ENCODE data around the gene SHCBP1L. TPM values are rescaled to one million over a fixed set of nuclear protein-coding genes. Genes with fewer than 3 reads are reported as not detected.

SHCBP1L gene
- total and polyA plus RNA-seq, 10 donors = not detected

DNA sequence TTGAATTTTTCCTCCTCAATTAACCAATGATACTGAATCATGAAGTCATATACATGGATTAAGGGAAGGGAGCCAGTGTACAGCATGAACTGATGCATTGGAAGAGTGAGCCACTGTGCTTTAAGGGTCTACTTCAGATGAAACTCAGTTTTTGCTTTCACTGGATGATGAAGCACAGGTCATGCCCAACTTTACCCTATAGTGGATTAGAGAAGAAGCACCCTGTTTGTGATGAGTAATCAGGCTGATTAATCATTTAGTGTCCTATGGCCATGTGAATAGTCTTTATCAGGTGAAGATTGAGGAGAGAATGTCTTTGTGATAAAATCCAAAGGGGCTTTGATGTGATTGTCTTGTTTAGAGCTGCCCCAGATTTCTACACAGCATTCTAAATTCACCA, 45.5 kb upstream of the SHCBP1L start:
- intact Hi-C loops (cut with DNase I; ENCODE audit: low total_unique reads) = no loop called here
- H3K9me3 ChIP-seq = no peaks in the 10 kb centered on the region
- H3K36me3 ChIP-seq = no peaks in the 10 kb centered on the region
- H3K4me3 ChIP-seq = no peak overlapping the region
- peaks cover 0 to 6% (median 0%) of the 10 kb centered on the region in 6 donors for H3K4me1 ChIP-seq
- no peak for TF ChIP-seq POLR2AphosphoS5 (IDR thresholded peaks at IDR 0.05)
- no peak for TF ChIP-seq POLR2A (IDR thresholded peaks at IDR 0.05)
- TF ChIP-seq, protein P1, sequence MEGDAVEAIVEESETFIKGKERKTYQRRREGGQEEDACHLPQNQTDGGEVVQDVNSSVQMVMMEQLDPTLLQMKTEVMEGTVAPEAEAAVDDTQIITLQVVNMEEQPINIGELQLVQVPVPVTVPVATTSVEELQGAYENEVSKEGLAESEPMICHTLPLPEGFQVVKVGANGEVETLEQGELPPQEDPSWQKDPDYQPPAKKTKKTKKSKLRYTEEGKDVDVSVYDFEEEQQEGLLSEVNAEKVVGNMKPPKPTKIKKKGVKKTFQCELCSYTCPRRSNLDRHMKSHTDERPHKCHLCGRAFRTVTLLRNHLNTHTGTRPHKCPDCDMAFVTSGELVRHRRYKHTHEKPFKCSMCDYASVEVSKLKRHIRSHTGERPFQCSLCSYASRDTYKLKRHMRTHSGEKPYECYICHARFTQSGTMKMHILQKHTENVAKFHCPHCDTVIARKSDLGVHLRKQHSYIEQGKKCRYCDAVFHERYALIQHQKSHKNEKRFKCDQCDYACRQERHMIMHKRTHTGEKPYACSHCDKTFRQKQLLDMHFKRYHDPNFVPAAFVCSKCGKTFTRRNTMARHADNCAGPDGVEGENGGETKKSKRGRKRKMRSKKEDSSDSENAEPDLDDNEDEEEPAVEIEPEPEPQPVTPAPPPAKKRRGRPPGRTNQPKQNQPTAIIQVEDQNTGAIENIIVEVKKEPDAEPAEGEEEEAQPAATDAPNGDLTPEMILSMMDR (IDR thresholded peaks at IDR 0.05 in 8 of 11, conservative IDR thresholded peaks at IDR 0.05 in 3 of 11) = no peak
- no peak overlapping the region for H3K27ac ChIP-seq
- no peaks in the 10 kb centered on the region for H3K27me3 ChIP-seq (replicated peaks in 1 of 7)
- DNase-seq = no peak

DNA sequence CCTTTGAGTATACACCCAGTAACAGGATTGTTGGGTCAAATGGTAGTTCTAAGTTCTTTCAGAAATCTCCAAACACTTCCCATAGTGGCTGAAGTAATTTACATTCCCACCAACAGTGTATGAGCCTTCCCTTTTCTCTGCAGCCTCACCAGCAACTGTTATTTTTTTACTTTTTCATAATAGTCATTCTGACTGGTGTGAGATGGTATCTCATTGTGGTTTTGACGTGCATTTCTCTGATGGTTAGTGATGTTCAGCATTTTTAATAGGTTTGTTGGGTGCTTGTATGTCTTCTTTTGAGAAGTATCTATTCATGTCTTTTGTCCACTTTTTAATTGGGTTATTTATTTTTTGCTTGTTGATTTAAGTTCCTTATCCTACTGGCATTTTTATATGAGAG, 43.9 kb upstream of the SHCBP1L start:
- Histone ChIP-seq H3K9me3 (no peaks in the 10 kb centered on the region), H3K4me3 (no peak overlapping the region), H3K27me3 (replicated peaks in 1 of 7) (no peaks in the 10 kb centered on the region), H3K36me3 (no peaks in the 10 kb centered on the region), H3K4me1 (no peaks in the 10 kb centered on the region), H3K27ac (no peak overlapping the region)
- TF ChIP-seq POLR2A (IDR thresholded peaks at IDR 0.05) (no peak), POLR2AphosphoS5 (IDR thresholded peaks at IDR 0.05) (no peak)
- TF ChIP-seq, protein P1 (IDR thresholded peaks at IDR 0.05 in 8 of 11, conservative IDR thresholded peaks at IDR 0.05 in 3 of 11) = no peak
- WGBS, 5 donors = 23 to 52% (median 41%) methylated on average over 1 of the region's 1 CpG
- no peak for DNase-seq
- intact Hi-C loops (cut with DNase I; ENCODE audit: low total_unique reads) = no loop called here

DNA sequence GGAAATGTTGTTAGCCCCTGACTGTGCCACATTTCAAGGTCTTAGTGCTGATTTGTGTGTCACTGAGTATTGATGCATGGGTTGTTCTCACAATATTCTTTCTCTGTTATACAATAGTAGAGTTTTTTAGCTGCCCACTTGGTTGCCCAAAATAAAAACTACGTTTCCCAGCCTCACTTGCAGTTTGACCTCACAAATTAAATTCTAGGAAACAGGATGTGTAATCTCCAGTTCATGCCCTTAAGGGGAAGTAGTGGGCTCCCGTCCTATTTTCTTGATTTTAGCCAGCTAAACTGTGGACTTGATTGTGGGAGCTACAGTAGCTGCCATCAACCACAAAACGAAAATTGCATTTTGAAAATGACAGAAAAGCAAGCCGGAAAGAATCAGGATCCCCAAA, 42.9 kb upstream of the SHCBP1L start:
- Histone ChIP-seq H3K27ac (no peak overlapping the region), H3K27me3 (replicated peaks in 1 of 7) (peaks cover 0 to 1% (median 0%) of the 10 kb centered on the region in 7 donors), H3K36me3 (no peaks in the 10 kb centered on the region), H3K9me3 (no peaks in the 10 kb centered on the region), H3K4me1 (no peaks in the 10 kb centered on the region), H3K4me3 (no peak overlapping the region)
- 38 to 57% (median 44%) methylated on average over 4 of the region's 4 CpGs for WGBS, 5 donors
- intact Hi-C loops (cut with DNase I; ENCODE audit: low total_unique reads) = no loop called here
- DNase-seq = no peak
- TF ChIP-seq POLR2AphosphoS5 (IDR thresholded peaks at IDR 0.05) = no peak
- TF ChIP-seq, protein P1 (IDR thresholded peaks at IDR 0.05 in 8 of 11, conservative IDR thresholded peaks at IDR 0.05 in 3 of 11) = no peak
- no peak for TF ChIP-seq POLR2A (IDR thresholded peaks at IDR 0.05)

DNA sequence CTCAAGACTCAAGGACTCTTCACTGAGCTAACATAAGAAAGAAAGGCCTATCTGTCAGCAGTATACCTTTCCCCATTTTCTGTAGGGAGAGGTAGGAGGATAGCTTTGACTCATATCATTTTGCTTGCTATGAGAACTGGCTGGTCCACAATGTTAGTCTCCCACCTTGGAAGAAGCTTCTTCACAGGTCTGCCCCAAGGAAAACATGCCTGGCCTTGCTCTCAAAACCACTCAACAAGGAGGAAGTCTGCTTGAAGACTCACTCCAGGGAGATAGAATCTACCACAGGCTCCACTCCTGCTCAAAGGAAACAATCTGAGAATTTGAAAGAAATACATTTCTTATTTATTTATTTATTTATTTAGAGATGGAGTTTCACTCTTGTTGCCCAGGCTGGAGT, 40.8 kb upstream of the SHCBP1L start:
- no peaks in the 10 kb centered on the region for H3K9me3 ChIP-seq
- H3K27me3 ChIP-seq (replicated peaks in 1 of 7) = peaks cover 0 to 14% (median 0%) of the 10 kb centered on the region in 7 donors
- H3K4me3 ChIP-seq = no peak overlapping the region
- no peak for DNase-seq
- intact Hi-C loops (cut with DNase I; ENCODE audit: low total_unique reads) = no loop called here
- TF ChIP-seq POLR2A (IDR thresholded peaks at IDR 0.05) (no peak), POLR2AphosphoS5 (IDR thresholded peaks at IDR 0.05) (no peak)
- TF ChIP-seq, protein P1 (IDR thresholded peaks at IDR 0.05 in 8 of 11, conservative IDR thresholded peaks at IDR 0.05 in 3 of 11) = no peak
- no peaks in the 10 kb centered on the region for H3K4me1 ChIP-seq
- H3K36me3 ChIP-seq = no peaks in the 10 kb centered on the region
- no peak overlapping the region for H3K27ac ChIP-seq
